Activated CD8-positive, alpha-beta memory T cell treated with anti-CD3 and anti-CD28 coated beads for 48 hours (primary cell): ENCODE data around the gene WBP1.
"Not testable (repeated sequence)": the region's sequence is repeated elsewhere in the genome, so short reads cannot be mapped to it uniquely, and the experiment has no call there.

Experiments
- DNase-seq, 3 experiments: peaks; one replicate each; pipeline ENCODE4 v3.0.0-alpha.2; 2020; ENCODE audit warnings: low read depth in 2 of 3, low spot score in 2 of 3

Gene WBP1

DNA sequence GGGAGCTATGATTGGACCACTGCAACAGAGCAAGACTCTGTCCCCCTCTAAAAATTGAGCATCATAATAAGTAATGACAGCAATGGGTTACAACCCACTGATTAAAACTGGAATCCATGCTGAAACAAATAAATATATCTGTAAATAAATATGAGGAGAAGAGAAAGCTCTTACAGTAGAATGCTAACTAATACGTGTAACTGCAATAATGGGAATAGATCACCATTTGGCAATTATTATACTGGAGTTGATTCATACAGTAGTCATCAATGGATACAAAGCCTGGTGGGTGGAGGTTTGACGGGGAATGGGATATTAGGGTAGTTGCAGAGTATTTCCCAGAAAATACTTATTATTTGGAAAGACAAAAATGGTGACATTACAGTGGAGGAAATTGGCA, 9.5 kb upstream of the WBP1 start:
- DNase-seq = no peak

GRCh38 chr2:74450570-74451190, 7.6 kb upstream of the WBP1 start:
- DNase-seq = no peak

DNA sequence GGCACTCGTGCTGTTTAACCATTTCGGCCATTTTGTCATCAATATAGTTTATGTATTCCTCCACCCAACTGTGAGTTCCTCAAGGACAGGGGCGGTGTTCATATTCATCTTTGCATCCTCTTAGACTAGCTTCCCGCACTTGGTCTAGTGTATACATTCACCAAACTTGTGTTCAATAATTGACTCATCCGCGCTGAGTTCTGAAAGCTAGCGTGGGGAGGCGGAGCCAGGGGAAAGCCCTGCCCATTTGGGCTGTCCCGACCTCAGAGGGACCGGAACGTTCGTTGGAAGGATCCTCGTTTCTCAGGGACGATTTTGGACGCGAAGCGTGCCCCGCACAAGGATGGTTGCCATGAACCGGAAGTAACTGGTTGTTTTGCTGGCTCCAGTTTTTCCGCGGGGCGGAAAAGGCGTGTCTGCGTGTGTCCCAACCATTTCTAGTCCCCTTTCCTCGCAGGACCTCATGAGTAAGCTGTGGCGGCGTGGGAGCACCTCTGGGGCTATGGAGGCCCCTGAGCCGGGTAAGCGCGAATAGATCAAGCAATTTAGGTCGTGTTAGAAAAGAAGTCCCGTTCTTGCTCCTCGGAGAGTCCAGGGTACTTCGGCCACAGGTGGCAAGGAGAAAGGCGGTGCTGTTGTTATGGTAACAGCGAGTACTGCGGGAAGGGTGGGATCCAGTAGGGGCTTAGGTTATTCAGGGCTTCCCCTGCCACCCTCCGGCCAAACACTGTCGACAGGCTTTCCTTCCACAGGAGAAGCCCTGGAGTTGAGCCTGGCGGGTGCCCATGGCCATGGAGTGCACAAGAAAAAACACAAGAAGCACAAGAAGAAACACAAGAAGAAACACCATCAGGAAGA, 3.4 kb upstream of the WBP1 start, which contains the start of gene INO80B:
INO80B (plus strand) TSS at position 434 of the 858 bp plus-strand sequence; CDS start at position 464, 30 bp downstream.
- DNase-seq = peak; percentile 90 to 94 (median 94)

- no peak for DNase-seq
Measured at GRCh38 chr2:74457129-74457548, 1.1 kb upstream of the WBP1 start.

DNA sequence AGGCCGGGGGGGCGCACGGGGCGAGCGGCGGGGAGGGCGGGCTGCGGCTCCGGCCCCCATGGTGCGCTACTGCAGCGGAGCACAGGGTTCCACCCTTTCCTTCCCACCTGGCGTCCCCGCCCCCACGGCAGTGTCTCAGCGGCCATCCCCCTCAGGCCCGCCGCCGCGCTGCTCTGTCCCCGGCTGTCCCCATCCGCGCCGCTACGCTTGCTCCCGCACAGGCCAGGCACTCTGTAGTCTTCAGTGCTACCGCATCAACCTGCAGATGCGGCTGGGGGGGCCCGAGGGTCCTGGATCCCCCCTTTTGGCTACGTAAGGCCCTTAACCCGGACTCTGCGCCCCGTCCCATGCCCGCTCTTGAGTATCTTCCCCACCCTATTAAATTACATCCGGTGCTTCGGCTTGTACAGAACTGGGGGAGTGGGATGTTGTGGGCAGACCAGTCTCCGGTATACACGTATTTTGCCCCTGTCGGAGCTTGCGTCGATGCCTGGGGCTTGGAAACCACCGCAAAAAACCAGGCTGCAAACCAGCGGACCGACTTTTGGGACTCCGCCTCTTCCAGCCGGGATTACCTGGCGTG, 598 bp upstream of the WBP1 start:
- peak; percentile 65 to 80 (median 68) for DNase-seq

- DNase-seq = no peak
Measured at GRCh38 chr2:74458938-74459363, 713 bp downstream of the WBP1 start.

- DNase-seq = not testable (repeated sequence)
Measured at GRCh38 chr2:74459503-74460118, 1.4 kb downstream of the WBP1 start.

- DNase-seq = not testable (repeated sequence)
Measured at GRCh38 chr2:74460187-74460586, 1.9 kb downstream of the WBP1 start.

GRCh38 chr2:74461187-74462053, 3.2 kb downstream of the WBP1 start:
- no peak for DNase-seq

DNA sequence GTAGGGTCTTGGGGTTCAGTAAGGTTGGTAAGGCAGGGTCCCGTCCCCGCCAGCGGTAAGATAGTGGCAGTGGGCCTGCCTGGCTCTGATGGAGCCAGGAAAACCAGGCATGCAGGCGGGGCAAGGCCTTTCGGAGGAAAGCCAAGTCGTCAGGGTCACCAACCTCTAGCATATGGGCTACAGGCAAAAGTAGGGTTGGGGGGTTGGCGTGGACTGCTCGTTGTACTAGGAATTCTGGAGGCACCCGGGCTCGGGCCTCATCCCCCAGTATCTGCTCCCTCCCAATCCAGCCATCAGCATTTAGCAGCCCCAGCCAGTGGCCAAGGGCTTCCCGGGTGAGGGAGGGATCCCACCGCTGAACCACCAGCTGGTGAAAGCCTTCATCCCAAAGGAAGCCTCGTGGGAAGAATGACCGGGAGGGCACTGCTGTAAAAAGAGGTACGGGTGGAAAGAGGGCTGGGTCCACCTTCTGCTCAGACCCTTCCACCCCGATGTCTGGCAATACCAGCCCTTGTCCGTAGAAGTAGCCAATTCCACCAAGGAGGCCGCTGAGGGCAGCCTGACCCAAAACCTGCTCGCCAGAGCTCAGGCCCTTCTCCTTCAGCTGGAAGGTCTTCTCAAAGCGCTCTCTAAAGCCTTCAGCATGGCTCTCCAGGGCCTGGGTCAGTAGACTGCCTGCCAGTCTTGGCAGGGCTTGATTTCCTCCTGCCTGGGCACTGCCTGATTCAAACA, 4.0 kb downstream of the WBP1 start:
- no peak for DNase-seq

DNA sequence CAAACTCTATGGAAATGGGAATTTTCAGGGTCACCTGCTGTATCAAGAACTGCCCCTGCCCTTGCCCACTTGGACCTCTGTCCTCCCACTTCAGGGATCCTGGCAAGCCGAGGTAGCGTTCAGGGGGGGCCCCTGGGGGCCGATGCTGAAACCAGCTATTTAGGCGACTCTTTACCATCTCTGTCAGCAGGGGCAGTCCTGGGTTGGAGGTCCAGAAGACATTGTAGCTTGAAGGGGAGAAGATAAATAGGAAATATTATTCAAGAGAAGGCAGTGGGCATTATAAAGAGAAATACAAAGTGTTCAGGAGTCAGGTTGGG, 4.5 kb downstream of the WBP1 start:
- DNase-seq = no peak

DNA sequence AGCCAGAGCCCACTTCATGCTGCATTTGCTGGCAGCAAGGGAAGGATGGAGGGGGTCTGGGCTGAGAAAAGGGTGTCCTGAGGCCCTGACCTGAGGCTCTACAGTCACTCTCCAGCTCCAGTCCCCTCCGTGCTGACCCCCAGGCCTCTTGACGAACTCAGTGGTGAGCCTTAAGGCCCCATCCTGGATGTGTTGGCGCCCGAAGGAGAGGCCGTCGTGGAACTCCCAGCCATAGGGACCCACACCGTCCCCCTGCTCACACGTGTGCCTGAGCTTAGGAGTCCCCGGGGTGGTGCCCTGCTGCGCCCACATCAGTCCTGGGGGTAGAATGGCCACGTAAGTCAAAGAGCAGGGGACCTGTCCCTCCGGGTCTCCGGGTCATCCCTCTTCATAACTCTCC, 6.2 kb downstream of the WBP1 start:
- DNase-seq = no peak

GRCh38 chr2:74470742-74471141, 12.5 kb downstream of the WBP1 start:
- DNase-seq = not testable (repeated sequence)

- DNase-seq = no peak
Measured at GRCh38 chr2:74471332-74472065, 13.3 kb downstream of the WBP1 start.

DNA sequence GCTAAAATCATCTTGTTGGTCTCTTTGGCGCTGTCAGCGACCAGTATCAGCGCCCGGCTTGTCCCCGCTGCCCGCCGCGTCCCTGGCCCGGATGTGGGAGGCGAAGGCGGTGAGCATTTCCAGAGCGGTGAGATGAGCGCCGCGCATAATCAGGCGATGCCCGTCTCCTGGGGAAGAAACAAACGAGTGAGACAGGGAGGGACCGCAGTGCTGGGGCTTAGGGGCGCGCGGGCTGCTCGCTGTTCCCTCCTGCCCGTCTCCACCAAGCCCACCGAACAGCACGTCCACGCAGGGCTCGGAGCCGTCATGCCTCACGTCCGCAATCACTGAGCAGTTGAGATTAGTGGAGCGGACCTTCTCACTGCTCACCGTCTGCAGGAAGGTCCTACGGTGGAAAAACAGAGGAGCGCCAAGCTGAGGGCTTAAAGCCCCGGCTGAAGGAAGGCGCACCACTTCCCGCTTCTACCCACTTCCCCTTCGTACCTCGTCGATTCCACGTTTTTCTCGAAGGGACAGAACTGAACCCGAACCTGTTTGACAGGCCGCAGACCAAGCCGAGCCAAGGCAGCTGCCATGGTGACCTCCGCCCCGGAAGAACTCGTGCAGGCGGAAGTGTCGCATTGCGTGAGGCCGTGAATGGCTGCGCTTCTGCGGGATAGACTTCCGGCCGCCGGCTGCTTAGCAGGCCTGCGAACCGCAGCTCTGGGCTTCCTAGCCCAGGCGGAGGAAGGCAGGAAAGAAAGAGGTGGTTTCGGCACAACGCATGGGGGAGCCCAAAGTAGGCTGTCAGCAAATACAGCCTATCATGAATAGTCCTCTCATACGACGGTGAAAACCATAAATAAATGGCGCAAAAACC, 14.1 kb downstream of the WBP1 start, which contains the start of gene MRPL53:
MRPL53 (minus strand) TSS at position 595 of the 859 bp plus-strand sequence; CDS start at position 575, 20 bp downstream.
- peak; percentile 86 to 98 (median 92) for DNase-seq

- no peak for DNase-seq
Measured at GRCh38 chr2:74472945-74473258, 14.7 kb downstream of the WBP1 start.

GRCh38 chr2:74474481-74474880, 16.2 kb downstream of the WBP1 start:
- no peak for DNase-seq

GRCh38 chr2:74474899-74475298, 16.7 kb downstream of the WBP1 start:
- DNase-seq = no peak
